GM23338 (cell line): Measurements from ENCODE around the gene CHCHD3. TPM values are rescaled to one million over a fixed set of nuclear protein-coding genes. Genes with fewer than 3 reads are reported as not detected.
"Not testable (repeated sequence)": the region's sequence is repeated elsewhere in the genome, so short reads cannot be mapped to it uniquely, and the experiment has no call there.

Experiments
- ATAC-seq: fragments of 200-7000 bp; cut with Tn5 transposase; 3 replicates; pipeline ENCODE4 v1.9.1; 2020
- DNase-seq: peaks from one replicate; pipeline ENCODE4 v3.0.0-alpha.2; 2015; ENCODE audit warnings: low spot score
- H2AFZ ChIP-seq: fragments of 200-600 bp; sonication (generic); 2 replicates; pipeline ENCODE4 v1.8.0; 2016; ENCODE audit warnings: antibody characterized with exemption, mild to moderate bottlenecking, moderate library complexity
- H3F3A ChIP-seq: fragments of 200-600 bp; sonication (generic); replicated peaks from 2 replicates; pipeline ENCODE4 v1.8.0; 2017; ENCODE audit warnings: antibody characterized with exemption, mixed run types, low read depth
- H3K27ac ChIP-seq: fragments of 200-600 bp; sonication (generic); 2 replicates; pipeline ENCODE4 v1.6.1; 2016; ENCODE audit warnings: low read depth
- H3K27me3 ChIP-seq: fragments of 200-600 bp; sonication (generic); 2 replicates; pipeline ENCODE4 v1.8.0; 2016; ENCODE audit warnings: mild to moderate bottlenecking, mixed run types, moderate library complexity; ENCODE audit not compliant: insufficient read depth
- H3K36me3 ChIP-seq: fragments of 200-600 bp; sonication (generic); 2 replicates; pipeline ENCODE4 v1.8.0; 2016; ENCODE audit warnings: mild to moderate bottlenecking; ENCODE audit not compliant: insufficient read depth
- H3K4me1 ChIP-seq: fragments of 200-600 bp; sonication (generic); 2 replicates; pipeline ENCODE4 v1.8.0; 2016; ENCODE audit warnings: mild to moderate bottlenecking, moderate library complexity; ENCODE audit not compliant: insufficient read depth
- H3K4me2 ChIP-seq: fragments of 200-600 bp; sonication (generic); 2 replicates; pipeline ENCODE4 v1.7.1; 2017; ENCODE audit warnings: mixed run types
- H3K4me3 ChIP-seq: fragments of 200-600 bp; sonication (generic); 2 replicates; pipeline ENCODE4 v1.6.1; 2016; ENCODE audit warnings: mixed run types
- H3K79me2 ChIP-seq: fragments of 200-600 bp; sonication (generic); replicated peaks from 2 replicates; pipeline ENCODE4 v1.8.0; 2017; ENCODE audit warnings: mild to moderate bottlenecking; ENCODE audit not compliant: insufficient read depth
- H3K9me2 ChIP-seq: fragments of 200-600 bp; sonication (generic); 2 replicates; pipeline ENCODE4 v1.8.0; 2017; ENCODE audit not compliant: insufficient read depth
- H4K20me1 ChIP-seq: fragments of 200-600 bp; sonication (generic); replicated peaks from 2 replicates; pipeline ENCODE4 v1.8.0; 2017; ENCODE audit warnings: mild to moderate bottlenecking; ENCODE audit not compliant: insufficient read depth
- H3K27ac Mint-ChIP-seq: 2 replicates; pipeline ENCODE4 v1.8.0; 2020; ENCODE audit warnings: inconsistent platforms, mild to moderate bottlenecking, moderate library complexity, mixed read lengths
- H3K27me3 Mint-ChIP-seq: 3 replicates; pipeline ENCODE4 v1.8.0; 2022; ENCODE audit warnings: low read depth, mild to moderate bottlenecking, moderate library complexity, mixed read lengths, inconsistent platforms; ENCODE audit not compliant: insufficient read depth, poor library complexity
- H3K36me3 Mint-ChIP-seq: 3 replicates; pipeline ENCODE4 v1.8.0; 2021; ENCODE audit warnings: low read depth, mild to moderate bottlenecking, inconsistent platforms, moderate library complexity, mixed read lengths
- H3K4me1 Mint-ChIP-seq: 3 replicates; pipeline ENCODE4 v1.8.0; 2020; ENCODE audit warnings: mild to moderate bottlenecking, inconsistent platforms, mixed read lengths
- H3K4me3 Mint-ChIP-seq: 3 replicates; pipeline ENCODE4 v1.8.0; 2021; ENCODE audit warnings: moderate library complexity, mild to moderate bottlenecking, inconsistent platforms, mixed read lengths
- H3K9me3 Mint-ChIP-seq: 3 replicates; pipeline ENCODE4 v1.8.0; 2020; ENCODE audit warnings: moderate library complexity, mild to moderate bottlenecking, inconsistent platforms, mixed read lengths
- ETS1 ChIP-seq: IDR thresholded peaks from 2 replicates; pipeline ENCODE4 v1.6.1; 2016; ENCODE audit warnings: antibody characterized with exemption
- EZH2phosphoT487 ChIP-seq: fragments of 200-600 bp; sonication (generic); IDR thresholded peaks from one replicate; pipeline ENCODE4 v1.8.1; 2018; ENCODE audit warnings: antibody characterized with exemption; ENCODE audit not compliant: unreplicated experiment
- JUNB ChIP-seq: IDR thresholded peaks from one replicate; pipeline ENCODE4 v1.6.1; 2016; ENCODE audit warnings: antibody characterized with exemption; ENCODE audit not compliant: unreplicated experiment
- NANOG ChIP-seq: IDR thresholded peaks from 2 replicates; pipeline ENCODE4 v1.6.1; 2016; ENCODE audit warnings: antibody characterized with exemption, borderline replicate concordance
- POLR2AphosphoS5 ChIP-seq: IDR thresholded peaks from 2 replicates; pipeline ENCODE4 v1.6.1; 2016; ENCODE audit warnings: antibody characterized with exemption, low read depth
- REST ChIP-seq: IDR thresholded peaks from one replicate; pipeline ENCODE4 v1.6.1; 2018; ENCODE audit warnings: antibody characterized with exemption; ENCODE audit not compliant: unreplicated experiment
- STAT1 ChIP-seq: IDR thresholded peaks from one replicate; pipeline ENCODE4 v1.6.1; 2016; ENCODE audit warnings: antibody characterized with exemption; ENCODE audit not compliant: unreplicated experiment
- ZNF114 ChIP-seq: fragments of 250-450 bp; sonication (Bioruptor Pico); IDR thresholded peaks from 2 replicates; pipeline ENCODE4 v1.5.0; 2020; ENCODE audit warnings: mild to moderate bottlenecking, moderate library complexity
- ZNF331 ChIP-seq: fragments of 250-450 bp; sonication (Bioruptor Pico); IDR thresholded peaks from 2 replicates; pipeline ENCODE4 v1.5.0; 2020; ENCODE audit warnings: low read depth, mild to moderate bottlenecking, moderate library complexity
- polyA plus RNA-seq: library from polyadenylated mRNA; unstranded; fragments of >200 nt; fragmentation: Nextera tagmentation; extraction: Ambion mirVana; gene quantifications from 2 replicates; pipeline ENCODE4 v1.2.1, GENCODE V29; 2016
- total RNA-seq: library from RNA; depleted of rRNA; stranded (reverse); fragments of >200 nt; shearing (Covaris generic); gene quantifications from 2 replicates; pipeline ENCODE4 v1.2.3, GENCODE V29; 2014
- TF ChIP-seq, protein P1 (sequence below): fragments of 250-450 bp; sonication (Bioruptor Pico); IDR thresholded peaks from 2 replicates; pipeline ENCODE4 v1.5.0; 2020; ENCODE audit warnings: mild to moderate bottlenecking, moderate library complexity

The CHCHD3 gene
- total and polyA plus RNA-seq, 2 experiments from 2014 or later = 107 to 131 TPM

GRCh38 chr7:132892744-132893143 is 189.1 kb downstream of the CHCHD3 start:
- not testable (repeated sequence) for H3K27me3 ChIP-seq, H3K27ac Mint-ChIP-seq, H3K4me1 ChIP-seq, H3K4me1 Mint-ChIP-seq, H4K20me1 ChIP-seq, DNase-seq, H3K27ac ChIP-seq, H2AFZ ChIP-seq, H3K4me3 Mint-ChIP-seq, ATAC-seq, H3K4me3 ChIP-seq, H3K4me2 ChIP-seq, H3K9me2 ChIP-seq, H3F3A ChIP-seq, H3K27me3 Mint-ChIP-seq, H3K36me3 ChIP-seq
- H3K79me2 ChIP-seq = peaks cover 13% of the 10 kb centered on the region; the same call in 1 of the 2 replicates
- Mint-ChIP-seq H3K36me3 (peaks cover 37% of the 10 kb centered on the region), H3K9me3 (peaks cover 28% of the 10 kb centered on the region)

GRCh38 chr7:132891554-132891953 is 190.3 kb downstream of the CHCHD3 start:
- Mint-ChIP-seq H3K4me1 (no peaks in the 10 kb centered on the region; the same call in 1 of the 3 replicates), H3K9me3 (peaks cover 28% of the 10 kb centered on the region), H3K27ac (no peak overlapping the region), H3K36me3 (peaks cover 32% of the 10 kb centered on the region), H3K4me3 (no peak overlapping the region), H3K27me3 (no peaks in the 10 kb centered on the region)
- H3K79me2 ChIP-seq = peaks cover 13% of the 10 kb centered on the region; the same call in 1 of the 2 replicates
- ATAC-seq (no peak), DNase-seq (no peak)
- H2AFZ ChIP-seq = no peak overlapping the region
- peaks cover 6% of the 10 kb centered on the region for H3K36me3 ChIP-seq
- H3K4me3 ChIP-seq = no peak overlapping the region
- H3K27me3 ChIP-seq = no peaks in the 10 kb centered on the region
- 0 out of 2 replicates have a peak, but pooled peaks cover 3% of the 10 kb centered on the region for H3K9me2 ChIP-seq
- H3F3A ChIP-seq = no peaks in the 10 kb centered on the region
- no peaks in the 10 kb centered on the region for H3K4me1 ChIP-seq
- H3K4me2 ChIP-seq = no peak overlapping the region
- H4K20me1 ChIP-seq = no peaks in the 10 kb centered on the region
- no peak overlapping the region for H3K27ac ChIP-seq
- TF ChIP-seq ZNF331 (CRISPR knock-in tag) (no peak), STAT1 (no peak), REST (no peak), ETS1 (no peak), NANOG (no peak), POLR2AphosphoS5 (no peak), JUNB (no peak), EZH2phosphoT487 (no peak), ZNF114 (no peak)
- TF ChIP-seq, protein P1, sequence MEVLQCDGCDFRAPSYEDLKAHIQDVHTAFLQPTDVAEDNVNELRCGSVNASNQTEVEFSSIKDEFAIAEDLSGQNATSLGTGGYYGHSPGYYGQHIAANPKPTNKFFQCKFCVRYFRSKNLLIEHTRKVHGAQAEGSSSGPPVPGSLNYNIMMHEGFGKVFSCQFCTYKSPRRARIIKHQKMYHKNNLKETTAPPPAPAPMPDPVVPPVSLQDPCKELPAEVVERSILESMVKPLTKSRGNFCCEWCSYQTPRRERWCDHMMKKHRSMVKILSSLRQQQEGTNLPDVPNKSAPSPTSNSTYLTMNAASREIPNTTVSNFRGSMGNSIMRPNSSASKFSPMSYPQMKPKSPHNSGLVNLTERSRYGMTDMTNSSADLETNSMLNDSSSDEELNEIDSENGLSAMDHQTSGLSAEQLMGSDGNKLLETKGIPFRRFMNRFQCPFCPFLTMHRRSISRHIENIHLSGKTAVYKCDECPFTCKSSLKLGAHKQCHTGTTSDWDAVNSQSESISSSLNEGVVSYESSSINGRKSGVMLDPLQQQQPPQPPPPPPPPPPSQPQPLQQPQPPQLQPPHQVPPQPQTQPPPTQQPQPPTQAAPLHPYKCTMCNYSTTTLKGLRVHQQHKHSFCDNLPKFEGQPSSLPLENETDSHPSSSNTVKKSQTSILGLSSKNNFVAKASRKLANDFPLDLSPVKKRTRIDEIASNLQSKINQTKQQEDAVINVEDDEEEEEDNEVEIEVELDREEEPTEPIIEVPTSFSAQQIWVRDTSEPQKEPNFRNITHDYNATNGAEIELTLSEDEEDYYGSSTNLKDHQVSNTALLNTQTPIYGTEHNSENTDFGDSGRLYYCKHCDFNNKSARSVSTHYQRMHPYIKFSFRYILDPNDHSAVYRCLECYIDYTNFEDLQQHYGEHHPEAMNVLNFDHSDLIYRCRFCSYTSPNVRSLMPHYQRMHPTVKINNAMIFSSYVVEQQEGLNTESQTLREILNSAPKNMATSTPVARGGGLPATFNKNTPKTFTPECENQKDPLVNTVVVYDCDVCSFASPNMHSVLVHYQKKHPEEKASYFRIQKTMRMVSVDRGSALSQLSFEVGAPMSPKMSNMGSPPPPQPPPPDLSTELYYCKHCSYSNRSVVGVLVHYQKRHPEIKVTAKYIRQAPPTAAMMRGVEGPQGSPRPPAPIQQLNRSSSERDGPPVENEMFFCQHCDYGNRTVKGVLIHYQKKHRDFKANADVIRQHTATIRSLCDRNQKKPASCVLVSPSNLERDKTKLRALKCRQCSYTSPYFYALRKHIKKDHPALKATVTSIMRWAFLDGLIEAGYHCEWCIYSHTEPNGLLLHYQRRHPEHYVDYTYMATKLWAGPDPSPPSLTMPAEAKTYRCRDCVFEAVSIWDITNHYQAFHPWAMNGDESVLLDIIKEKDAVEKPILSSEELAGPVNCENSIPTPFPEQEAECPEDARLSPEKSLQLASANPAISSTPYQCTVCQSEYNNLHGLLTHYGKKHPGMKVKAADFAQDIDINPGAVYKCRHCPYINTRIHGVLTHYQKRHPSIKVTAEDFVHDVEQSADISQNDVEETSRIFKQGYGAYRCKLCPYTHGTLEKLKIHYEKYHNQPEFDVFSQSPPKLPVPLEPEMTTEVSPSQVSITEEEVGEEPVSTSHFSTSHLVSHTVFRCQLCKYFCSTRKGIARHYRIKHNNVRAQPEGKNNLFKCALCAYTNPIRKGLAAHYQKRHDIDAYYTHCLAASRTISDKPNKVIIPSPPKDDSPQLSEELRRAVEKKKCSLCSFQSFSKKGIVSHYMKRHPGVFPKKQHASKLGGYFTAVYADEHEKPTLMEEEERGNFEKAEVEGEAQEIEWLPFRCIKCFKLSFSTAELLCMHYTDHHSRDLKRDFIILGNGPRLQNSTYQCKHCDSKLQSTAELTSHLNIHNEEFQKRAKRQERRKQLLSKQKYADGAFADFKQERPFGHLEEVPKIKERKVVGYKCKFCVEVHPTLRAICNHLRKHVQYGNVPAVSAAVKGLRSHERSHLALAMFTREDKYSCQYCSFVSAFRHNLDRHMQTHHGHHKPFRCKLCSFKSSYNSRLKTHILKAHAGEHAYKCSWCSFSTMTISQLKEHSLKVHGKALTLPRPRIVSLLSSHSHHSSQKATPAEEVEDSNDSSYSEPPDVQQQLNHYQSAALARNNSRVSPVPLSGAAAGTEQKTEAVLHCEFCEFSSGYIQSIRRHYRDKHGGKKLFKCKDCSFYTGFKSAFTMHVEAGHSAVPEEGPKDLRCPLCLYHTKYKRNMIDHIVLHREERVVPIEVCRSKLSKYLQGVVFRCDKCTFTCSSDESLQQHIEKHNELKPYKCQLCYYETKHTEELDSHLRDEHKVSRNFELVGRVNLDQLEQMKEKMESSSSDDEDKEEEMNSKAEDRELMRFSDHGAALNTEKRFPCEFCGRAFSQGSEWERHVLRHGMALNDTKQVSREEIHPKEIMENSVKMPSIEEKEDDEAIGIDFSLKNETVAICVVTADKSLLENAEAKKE (CRISPR knock-in tag) = no peak
